MV-4-11 (cell line): ENCODE data around the gene P2RX6.

Experiments used
- DNase-seq: peaks from one replicate; lab custom pipeline; 2025; lab: John Stamatoyannopoulos, UW

Gene P2RX6

DNA sequence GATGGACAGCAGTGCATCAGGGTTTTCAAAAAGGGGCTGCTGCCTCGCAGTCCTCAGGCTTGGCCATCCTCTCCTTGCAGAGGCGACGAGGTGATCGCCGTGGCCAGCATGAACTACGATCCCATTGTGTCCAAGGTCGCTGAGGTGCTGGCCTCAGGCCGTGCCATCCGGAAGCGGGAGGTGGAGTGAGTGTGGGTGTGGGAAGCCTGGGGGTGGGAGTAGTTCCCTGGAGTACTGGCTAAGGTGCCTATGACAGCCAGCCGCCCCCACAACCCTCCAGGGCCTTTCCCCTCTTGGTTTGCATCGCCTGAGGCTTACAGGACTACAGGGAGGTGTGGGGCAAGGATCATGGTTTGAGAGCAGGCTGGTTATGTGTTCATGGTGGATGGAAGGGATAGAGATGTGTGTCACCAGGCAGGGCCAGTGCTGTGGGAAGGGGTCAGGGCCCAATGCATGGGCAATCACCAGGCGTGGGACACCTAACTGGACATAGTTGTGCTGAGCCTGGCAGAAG is 35.0 kb upstream of the P2RX6 start:
- DNase-seq = no peak

DNA sequence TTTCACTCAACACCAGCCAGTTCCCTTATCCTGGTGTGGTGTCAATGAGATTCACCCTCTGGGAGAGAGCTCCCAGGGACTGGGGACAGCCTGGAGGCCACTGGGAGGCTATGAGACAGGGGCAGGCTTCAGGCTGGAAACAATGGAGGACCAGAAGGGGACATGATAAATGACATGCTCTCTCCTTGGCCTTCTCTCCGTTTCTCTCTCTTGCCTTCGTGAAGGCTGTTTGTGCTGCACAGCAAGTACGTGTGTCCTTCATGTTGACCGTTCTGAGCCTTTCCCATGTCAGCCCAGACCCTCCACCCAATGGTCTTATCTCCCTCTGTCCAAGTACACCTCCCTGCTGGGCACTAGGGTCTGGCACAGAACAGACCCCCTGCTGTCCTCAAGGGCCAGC is 34.4 kb upstream of the P2RX6 start:
- DNase-seq = no peak

DNA sequence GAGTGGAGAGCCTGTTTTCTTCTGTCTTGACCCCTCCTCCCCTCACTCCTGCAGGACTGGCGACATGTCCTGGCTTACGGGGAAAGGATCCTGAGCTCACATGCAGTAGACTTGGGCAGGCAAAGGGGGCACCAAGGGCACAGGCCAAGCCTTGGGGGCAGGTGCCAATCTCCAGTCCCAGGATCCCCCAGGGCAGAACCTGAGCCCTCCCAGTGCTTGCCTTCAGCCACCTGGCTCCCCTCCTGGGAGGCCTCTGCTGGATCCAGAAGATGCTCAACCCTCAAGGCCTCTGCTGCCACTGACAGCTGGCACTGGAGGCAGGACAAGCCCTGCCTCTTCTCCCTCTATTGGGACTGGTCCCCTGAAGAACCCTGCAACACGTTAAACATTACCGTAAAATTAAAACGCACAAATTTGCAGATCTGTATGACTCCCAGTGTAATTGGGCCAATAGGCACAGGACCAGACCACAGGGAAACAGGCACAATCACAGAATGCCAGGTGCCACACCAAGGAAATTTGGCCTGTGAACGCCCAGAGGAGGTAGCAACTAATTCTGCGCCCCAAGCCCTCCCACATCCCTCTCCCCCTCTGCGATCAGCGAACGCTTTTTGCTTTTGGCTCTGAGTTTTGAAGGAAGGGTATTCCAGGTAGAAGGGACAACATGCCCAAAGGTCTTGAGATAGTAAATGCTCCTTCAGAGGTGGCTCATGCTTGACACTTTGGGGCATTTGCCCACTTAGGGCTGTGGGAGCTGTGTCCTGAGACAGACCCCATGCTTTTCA is 33.8 kb upstream of the P2RX6 start:
- DNase-seq = no peak

DNA sequence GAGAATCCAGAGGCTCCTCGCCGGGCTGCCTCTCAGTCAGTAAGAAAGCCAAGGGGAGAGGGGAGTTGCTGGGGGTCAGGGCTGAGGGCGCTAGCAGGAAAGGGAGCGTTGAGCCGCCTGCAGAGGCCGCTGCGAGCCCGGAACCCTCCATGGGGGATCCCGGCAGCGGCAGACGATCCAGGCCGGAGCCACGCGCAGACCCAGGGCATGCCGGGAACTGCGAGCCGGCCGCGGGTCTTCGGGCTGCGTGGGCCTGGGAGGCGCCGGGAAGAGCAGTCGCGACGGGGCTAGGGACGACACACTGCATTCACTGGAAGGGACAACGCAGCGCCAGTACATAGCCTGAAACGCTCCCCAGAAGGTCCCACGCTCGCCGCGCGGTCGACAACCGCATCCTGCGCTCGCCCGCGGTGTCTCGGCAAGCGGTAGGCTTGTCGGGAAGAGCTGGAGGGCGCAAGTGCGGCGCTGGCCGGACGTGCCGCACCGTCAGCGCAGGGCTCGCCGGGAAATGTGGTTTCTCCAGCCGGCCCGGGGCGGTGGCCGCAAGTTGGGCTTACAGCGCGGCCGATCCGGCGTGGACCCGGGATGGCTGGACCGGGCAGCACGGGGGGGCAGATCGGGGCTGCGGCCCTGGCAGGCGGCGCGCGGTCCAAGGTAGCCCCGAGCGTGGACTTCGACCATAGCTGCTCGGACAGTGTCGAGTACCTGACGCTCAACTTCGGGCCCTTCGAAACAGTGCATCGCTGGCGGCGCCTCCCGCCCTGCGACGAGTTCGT is 33.0 kb upstream of the P2RX6 start, which contains the start of gene LZTR1:
Gene LZTR1 (plus strand): TSS at position 511 of the 776 bp plus-strand sequence. CDS start 75 bp downstream, at position 586.
- DNase-seq = peak; percentile 70

DNA sequence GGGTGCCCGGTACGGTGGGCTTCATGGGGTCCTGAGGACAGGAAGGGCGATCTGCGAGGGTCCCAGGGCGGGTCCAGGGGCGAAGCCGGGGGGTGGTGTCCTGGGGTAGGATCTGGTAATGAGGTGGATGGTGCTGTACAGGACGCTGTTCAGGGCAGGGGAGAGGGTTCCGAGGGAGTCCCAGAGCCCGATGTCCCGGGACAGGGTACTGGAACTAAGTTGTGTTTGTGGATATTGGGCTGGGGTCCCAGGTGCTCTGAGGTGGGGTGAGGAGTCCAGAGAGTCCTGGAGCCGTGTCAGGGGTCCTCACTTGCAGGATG is 32.4 kb upstream of the P2RX6 start:
- no peak for DNase-seq

DNA sequence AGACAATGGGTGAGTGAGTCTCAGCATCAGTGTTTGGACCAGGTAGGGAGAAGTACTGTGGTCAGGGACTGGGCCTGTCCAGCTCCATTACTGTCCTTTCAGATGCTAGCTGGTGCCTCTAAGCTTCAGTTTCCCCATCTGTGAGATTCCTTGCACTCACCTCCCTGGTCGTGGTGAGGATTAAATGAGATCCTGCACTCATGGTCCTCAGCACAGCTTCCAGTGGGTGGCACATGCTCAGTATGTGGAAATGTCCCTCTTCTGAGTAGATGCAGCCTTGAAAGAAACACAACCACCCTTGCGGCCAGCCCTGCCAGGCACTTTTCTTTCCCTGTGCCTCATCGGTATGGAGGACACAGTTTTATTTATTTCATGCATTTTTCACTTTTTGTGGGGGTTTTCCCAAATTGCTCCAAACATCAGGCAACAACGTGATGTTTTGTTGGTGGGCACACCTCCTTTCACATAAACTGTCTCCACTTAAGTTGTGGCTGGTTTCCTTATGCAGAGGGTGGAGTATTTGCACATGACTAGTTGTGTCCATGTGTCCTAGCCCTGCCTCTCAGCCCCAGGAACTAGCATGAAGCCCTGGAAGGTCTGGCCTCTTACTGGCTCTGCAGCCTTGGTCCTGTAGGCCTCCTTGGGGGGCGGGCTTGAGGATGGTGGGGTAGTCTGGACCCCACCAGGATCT is 31.7 kb upstream of the P2RX6 start:
- DNase-seq = no peak

DNA sequence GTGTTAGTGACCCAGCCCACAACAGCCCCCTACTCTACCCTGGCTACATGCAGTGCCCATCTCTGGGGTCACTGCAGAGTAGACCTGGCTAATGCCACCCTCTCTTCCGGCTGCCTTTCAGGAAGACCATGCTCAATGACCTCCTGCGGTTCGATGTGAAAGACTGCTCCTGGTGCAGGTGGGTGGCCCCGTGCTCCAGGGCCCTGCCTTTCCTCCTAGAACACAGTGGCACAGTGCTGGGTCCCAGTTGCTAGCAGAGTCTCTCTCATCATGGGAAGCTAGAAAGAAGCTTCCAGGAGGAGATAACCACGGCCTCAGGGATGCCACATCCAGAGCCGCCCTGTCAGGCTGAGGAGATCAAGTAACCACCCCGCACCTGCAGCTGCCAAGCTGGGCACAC is 29.2 kb upstream of the P2RX6 start:
- no peak for DNase-seq

DNA sequence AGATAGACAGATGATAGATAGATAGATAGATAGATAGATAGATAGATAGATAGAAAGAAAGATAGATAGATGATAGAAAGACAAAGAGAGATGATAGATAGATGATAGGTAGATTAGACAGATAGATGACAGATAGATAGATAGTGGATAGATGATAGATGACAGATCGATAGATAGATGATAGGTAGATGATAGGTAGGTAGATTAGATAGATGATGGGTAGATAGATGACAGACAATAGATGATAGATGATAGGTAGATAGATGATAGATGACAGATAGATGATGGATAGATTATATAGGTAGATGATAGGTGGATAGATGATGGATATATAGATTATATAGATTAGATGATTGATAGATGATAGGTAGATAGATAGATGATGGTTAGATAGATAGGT is 28.6 kb upstream of the P2RX6 start:
- DNase-seq = no peak

DNA sequence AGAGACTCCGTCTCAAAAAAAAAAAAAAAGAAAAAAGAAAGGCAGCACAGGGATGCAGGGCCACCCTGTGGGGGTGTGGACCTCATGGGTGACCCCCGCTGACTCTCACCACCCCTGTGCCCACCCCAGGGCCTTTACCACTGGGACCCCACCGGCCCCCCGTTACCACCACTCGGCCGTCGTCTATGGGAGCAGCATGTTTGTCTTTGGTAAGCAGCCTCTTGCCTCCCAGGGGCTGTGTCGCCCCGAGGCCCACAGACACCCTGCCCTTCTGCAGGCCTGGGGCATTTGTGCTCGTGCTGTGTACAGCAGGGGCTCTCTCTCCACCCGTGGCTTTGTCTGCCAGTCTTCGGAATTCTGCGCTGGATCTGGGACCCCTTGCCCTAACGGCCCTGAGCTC is 27.6 kb upstream of the P2RX6 start:
- no peak for DNase-seq

DNA sequence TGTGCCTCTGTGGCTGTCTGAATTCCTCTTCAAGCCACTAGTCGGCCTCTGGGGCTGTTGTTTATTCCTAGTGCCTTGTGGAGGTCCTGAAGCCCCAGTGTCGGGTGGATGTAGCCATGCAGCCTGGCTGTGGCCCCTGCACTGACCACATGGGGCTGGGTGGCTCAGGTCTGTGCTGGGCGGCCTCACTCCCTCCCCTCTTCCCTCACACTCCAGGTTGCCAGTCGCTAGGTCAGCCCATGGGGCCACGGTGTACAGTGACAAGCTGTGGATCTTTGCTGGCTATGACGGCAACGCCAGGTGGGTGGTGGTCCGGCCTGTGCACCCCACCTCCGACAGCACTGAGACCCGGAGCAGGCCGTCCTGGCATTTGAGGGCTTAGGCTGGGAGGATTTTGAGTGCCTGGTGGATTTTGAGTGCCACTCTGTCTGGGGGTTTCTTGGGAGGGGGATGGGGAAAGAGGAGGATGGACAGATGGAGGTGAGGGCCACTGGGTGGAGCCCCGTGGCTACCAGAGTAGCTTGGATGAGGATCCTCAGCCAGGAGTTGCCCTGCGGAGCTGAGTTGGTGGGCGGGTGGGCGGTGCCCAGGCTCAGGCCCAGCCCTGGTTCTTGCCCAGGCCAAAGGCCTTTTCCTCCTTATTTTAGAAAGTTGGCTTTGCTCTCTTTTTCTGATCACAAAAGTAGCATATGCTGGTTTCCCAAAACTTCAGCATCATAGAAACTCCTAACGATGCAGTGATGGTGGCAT is 26.2 kb upstream of the P2RX6 start:
- no peak for DNase-seq

DNA sequence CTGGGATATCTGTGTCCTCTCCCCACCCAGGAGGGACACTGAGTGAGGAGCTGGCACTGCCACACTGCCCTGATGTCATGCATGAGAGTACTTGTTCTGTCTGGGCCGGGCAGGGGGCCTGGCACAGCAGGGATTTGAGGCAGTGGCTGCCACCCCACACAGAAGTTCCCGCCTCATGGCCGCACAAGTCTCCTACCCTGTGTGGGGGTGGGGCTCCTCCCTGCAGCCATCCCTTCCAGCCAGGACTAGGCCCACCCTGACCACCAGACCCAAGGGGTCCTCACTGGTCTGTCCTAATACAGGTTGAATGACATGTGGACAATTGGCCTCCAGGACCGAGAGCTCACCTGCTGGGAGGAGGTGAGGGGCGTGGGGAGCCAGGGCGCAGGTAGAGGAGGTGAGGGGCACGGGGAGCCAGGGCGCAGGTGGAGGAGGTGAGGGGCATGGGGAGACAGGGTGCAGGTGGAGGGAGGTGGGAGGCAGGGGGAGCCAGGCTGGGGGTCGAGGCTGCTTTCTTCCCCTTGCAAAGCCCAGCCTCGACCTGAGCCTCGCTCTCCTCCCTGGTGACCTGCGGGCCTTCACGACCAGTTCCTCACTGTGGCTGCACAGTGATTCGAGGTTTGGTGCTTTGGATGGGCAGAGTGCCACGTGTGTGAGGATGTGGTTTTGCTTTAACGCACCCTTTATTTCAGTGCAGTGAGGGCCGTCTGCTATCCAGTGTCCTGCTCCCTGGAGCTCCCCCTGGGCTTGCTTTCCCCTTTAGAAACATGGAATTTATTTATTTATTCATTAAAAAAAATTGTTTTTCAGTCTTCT is 25.4 kb upstream of the P2RX6 start:
- no peak for DNase-seq

DNA sequence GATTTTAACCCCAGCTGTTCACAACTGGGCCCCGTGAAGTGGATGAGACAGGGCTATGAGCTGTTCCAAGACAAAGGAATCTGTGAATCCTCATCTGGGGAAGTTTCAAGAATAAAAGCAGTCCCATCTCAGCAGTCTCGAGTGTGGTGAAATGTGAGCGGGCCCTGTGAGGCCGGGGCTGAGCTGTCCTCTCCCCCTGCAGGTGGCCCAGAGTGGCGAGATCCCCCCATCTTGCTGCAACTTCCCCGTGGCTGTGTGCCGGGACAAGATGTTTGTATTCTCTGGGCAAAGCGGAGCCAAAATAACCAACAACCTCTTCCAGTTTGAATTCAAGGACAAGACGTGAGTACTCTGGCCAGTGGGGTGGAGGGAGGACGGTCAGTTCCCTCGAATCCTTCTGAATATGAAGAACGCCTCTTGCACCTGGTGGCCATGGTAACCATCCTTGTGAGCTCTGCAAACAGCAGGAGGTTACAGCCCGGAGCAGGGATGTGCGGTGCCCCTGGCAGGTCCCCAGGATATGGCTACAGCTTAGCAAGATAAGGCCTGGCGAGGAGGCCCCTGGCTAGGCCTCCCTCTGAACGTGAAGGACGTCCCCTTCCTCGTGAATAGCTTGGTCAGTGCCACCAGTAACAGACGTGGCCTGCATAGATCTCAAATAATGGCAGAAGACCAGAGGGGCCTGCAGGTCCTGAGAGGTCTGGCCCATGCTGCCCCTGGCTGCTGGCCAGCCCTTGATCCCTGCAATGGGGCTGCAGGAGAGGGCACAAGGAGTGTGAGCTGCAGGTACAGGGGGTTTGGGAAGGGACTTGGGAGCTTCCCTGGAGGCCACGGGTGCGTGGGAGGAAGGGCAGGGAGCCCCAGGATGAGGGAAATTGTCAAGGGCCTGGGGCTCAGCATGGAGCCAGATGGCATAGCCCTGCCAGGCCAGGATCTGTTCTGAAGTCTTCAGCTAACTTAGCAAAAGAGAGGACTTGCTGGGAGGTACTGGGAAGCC is 24.5 kb upstream of the P2RX6 start:
- DNase-seq = no peak

DNA sequence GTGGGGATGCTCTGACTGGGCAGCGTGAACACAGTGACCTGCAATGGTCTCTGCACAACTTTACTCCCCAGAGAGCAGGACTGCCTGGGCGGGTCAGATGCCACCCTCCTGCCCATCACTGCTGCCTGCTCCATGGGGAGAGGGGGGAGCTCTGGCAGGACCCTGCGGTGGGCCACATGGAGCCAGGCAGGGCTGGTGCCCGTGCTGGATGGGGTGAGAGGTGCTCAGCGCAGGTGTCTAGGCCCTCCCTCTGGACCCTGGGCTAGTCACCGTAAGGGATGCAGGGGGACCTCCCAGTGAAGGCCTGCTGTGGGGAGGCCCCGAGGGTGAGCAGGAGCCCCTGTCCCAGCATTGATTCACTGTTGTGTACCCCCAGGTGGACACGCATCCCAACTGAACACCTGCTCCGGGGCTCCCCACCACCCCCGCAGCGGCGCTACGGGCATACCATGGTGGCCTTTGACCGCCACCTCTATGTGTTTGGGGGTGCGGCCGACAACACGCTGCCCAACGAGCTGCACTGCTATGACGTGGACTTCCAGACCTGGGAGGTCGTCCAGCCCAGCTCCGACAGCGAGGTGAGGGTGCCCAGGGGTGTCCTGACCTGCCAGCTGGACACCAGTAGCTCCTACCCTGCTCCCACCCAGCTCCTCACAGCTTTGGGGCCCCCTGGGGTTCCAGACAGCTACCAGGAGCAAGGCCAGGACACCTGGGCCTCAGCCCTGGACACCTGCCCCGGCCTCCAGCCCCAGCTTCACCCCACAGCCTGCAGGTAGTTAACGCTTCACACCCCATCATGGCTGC is 23.5 kb upstream of the P2RX6 start:
- DNase-seq = no peak

DNA sequence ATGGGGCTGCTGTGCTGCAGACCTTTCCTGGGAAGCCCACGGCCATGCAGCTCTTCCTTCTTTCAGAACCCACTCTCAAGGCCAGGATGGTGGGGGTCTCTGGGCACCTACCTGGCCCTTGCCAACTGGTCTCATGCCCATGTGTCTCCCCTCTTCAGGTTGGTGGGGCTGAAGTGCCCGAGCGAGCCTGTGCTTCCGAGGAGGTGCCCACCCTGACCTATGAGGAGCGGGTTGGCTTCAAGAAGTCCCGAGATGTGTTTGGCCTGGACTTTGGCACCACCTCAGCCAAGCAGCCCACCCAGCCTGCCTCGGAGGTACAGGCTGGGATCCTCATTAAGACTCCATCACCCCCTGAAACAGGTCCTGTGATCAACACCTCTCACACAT is 22.9 kb upstream of the P2RX6 start:
- no peak for DNase-seq

DNA sequence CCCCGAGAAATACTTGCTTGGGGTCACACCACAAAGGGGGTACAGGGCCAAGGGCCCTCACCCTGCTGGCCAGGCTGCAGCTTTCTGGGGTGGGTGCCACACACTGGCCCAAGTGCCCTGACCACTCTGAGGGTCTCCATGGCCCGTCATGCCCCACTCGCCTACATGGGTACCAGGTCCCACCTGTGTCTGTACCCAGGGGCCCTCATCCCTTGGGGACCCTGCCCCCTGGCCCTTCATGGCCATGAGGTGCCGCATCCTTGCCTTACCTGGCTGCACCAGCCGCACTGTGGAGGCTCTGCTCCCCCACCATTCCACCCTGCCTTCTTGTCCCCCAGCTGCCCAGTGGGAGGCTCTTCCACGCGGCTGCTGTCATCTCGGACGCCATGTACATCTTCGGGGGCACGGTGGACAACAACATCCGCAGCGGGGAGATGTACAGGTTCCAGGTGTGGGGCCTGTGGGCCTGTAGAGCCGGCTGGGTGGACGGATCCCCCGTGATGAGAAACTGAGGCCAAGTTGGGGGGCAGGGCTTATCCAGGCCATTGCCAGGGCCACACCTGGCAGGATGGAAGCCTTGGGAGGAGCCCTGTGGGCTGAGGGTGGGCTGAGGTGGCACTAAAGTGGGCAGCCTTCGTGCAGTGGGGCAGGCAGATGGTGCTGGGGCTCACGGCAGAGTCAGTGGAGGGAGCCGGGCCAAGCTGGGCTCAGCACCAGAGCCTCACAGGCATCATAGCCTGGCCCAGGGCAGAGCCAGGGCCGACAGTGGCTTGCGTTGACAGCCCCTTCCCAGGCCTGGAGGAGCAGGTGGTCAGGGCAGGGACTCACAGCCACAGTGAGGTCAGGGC is 22.3 kb upstream of the P2RX6 start:
- DNase-seq = no peak

DNA sequence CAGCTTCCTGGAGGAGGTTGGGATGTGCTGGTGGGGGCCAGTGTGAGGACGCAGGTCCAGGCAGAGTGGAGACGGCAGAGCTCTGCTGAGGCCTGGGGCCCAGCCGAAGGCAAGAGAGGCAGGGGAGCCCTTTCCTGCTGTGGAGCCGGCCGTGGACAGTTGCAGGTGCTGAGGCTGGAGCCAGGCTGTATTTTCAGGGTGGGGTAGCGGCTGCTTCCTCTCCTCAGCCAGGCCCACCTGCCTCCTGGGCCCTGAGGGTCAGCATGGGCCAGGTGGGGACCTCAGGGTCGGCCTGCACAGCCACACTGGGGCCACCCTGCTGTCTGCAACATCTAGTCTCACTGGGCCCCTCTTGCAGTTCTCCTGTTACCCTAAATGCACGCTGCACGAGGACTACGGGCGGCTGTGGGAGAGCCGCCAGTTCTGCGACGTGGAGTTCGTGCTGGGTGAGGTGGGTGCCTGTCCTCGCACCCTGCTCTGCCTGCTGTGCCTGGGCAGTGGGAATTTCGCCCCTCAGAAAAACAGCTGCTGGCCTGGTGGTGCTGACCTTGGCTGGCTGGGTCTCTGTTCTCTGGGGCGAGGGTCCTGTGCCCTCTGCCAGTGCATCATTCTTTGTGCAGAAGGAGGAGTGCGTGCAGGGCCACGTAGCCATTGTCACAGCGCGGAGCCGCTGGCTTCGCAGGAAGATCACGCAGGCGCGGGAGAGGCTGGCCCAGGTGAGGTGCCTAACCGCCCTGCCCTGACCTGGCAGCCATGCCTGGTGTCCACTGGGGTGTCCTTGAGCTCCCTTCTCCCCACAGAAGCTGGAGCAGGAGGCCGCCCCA is 21.4 kb upstream of the P2RX6 start:
- DNase-seq = no peak
